Measurements from ENCODE around the gene RAD54L2.

GRCh38 chr3:51522273-51522962 is 16.1 kb upstream of the RAD54L2 start:
- TF ChIP-seq CTCF (IDR thresholded peaks at IDR 0.05) (no peak), POLR2A (IDR thresholded peaks at IDR 0.05) (no peak)

All from heart left ventricle (tissue), 13 donors.